NB4 (cell line): ENCODE measurements around the gene RNU5B-1.

Experiments
- DNase-seq: peaks from one replicate; pipeline ENCODE4 v3.0.0; 2010; ENCODE audit warnings: low read depth
- H3K4me3 ChIP-seq: one replicate; pipeline ENCODE4 v1.5.1; 2011; ENCODE audit warnings: mild to moderate bottlenecking, low read depth, low read length, moderate library complexity
- CTCF ChIP-seq: IDR thresholded peaks from one replicate; pipeline ENCODE4 v1.5.1; 2012; ENCODE audit warnings: low read depth, low read length
- MAX ChIP-seq: IDR thresholded peaks from 2 replicates; pipeline ENCODE4 v1.6.1; 2011; ENCODE audit warnings: low read depth, low read length
- MYC ChIP-seq: IDR thresholded peaks from 2 replicates; pipeline ENCODE4 v1.6.1; 2011; ENCODE audit warnings: low read depth, low read length
- POLR2A ChIP-seq: IDR thresholded peaks from 2 replicates; pipeline ENCODE4 v1.6.1; 2011; ENCODE audit warnings: mild to moderate bottlenecking; ENCODE audit not compliant: insufficient read length; ENCODE audit errors: extremely low read depth

The RNU5B-1 gene

GRCh38 chr15:65333148-65333820, 28.8 kb downstream of the RNU5B-1 start:
- TF ChIP-seq POLR2A (no peak), MYC (no peak), MAX (no peak), CTCF (no peak)
- H3K4me3 ChIP-seq, result no peak overlapping the region
- DNase-seq, result no peak

GRCh38 chr15:65333856-65334255, 29.4 kb downstream of the RNU5B-1 start:
- no peak for TF ChIP-seq MAX
- H3K4me3 ChIP-seq, result no peak overlapping the region
- DNase-seq, result no peak

- DNase-seq, result no peak
- TF ChIP-seq POLR2A (no peak), CTCF (no peak)
- H3K4me3 ChIP-seq, result no peak overlapping the region
Observed at GRCh38 chr15:65334586-65335231, 30.2 kb downstream of the RNU5B-1 start.

- no peak overlapping the region for H3K4me3 ChIP-seq
- TF ChIP-seq CTCF, result no peak
- TF ChIP-seq MAX, result no peak
- no peak for TF ChIP-seq POLR2A
- no peak for TF ChIP-seq MYC
- no peak for DNase-seq
Observed at GRCh38 chr15:65335278-65336055, 31.0 kb downstream of the RNU5B-1 start.

- TF ChIP-seq POLR2A (no peak), MAX (no peak), CTCF (no peak), MYC (no peak)
- DNase-seq, result no peak
- no peak overlapping the region for H3K4me3 ChIP-seq
Observed at GRCh38 chr15:65336493-65337435, 32.3 kb downstream of the RNU5B-1 start.
